OCI-LY7 (cell line): ENCODE results near the gene CD3G. TPM values are rescaled to one million over a fixed set of nuclear protein-coding genes. Genes with fewer than 3 reads are reported as not detected.
A peak's percentile ranks its signal among the peaks of the same experiment; 100 is the strongest.
"Not testable (repeated sequence)": the region's sequence is repeated elsewhere in the genome, so short reads cannot be mapped to it uniquely, and the experiment has no call there.

Experiments
- BruUV-seq: library from RNA; stranded (reverse); fragments of 400-500 nt; replicated peaks from 2 replicates; lab custom pipeline; 2021; lab: Mats Ljungman, UMichigan
- CTCF ChIA-PET: fragments of 300-600 bp; sonication (Branson Sonifier 250); formaldehyde crosslinking; loops from one replicate; lab custom pipeline; 2022; ENCODE audit warnings: antibody characterized with exemption; ENCODE audit not compliant: unreplicated experiment; lab: Charles Lee
- POLR2A ChIA-PET: fragments of 300-600 bp; sonication (Branson Sonifier 250); formaldehyde crosslinking; loops from one replicate; lab custom pipeline; 2022; ENCODE audit warnings: antibody characterized with exemption; lab: Charles Lee
- DNase-seq: peaks from one replicate; pipeline ENCODE4 v3.0.0-alpha.2; 2015; ENCODE audit warnings: low spot score
- H2AFZ ChIP-seq: fragments of 200-600 bp; sonication (generic), shearing (Covaris generic); 2 replicates; pipeline ENCODE4 v1.6.1; 2014; ENCODE audit warnings: mild to moderate bottlenecking, antibody characterized with exemption, low read length, moderate library complexity
- H3K27ac ChIP-seq: fragments of 200-600 bp; sonication (generic); 2 replicates; pipeline ENCODE4 v1.5.1; 2014; ENCODE audit warnings: mixed run types, low read depth, mild to moderate bottlenecking, moderate library complexity, low read length, inconsistent platforms; ENCODE audit not compliant: poor library complexity, severe bottlenecking
- H3K36me3 ChIP-seq: fragments of 200-600 bp; sonication (generic); 2 replicates; pipeline ENCODE4 v1.6.1; 2014; ENCODE audit warnings: mild to moderate bottlenecking, antibody characterized with exemption, low read length, moderate library complexity, mixed read lengths; ENCODE audit not compliant: insufficient read depth
- H3K4me1 ChIP-seq: fragments of 200-600 bp; sonication (generic); 2 replicates; pipeline ENCODE4 v1.5.1; 2014; ENCODE audit warnings: mild to moderate bottlenecking, low read length; ENCODE audit not compliant: insufficient read depth, poor library complexity, severe bottlenecking
- H3K4me2 ChIP-seq: fragments of 200-600 bp; sonication (generic); 2 replicates; pipeline ENCODE4 v1.6.1; 2014; ENCODE audit warnings: mild to moderate bottlenecking, low read length
- H3K4me3 ChIP-seq: fragments of 200-600 bp; sonication (generic); 2 replicates; pipeline ENCODE4 v1.5.1; 2014; ENCODE audit warnings: mild to moderate bottlenecking, low read depth, low read length; ENCODE audit not compliant: poor library complexity, severe bottlenecking
- H3K79me2 ChIP-seq: fragments of 200-600 bp; sonication (generic); 2 replicates; pipeline ENCODE4 v1.6.1; 2016; ENCODE audit warnings: low read depth, mild to moderate bottlenecking, low read length, moderate library complexity, mixed read lengths; ENCODE audit not compliant: insufficient read depth
- H3K9me2 ChIP-seq: fragments of 200-600 bp; sonication (generic); 2 replicates; pipeline ENCODE4 v1.6.1; 2016; ENCODE audit warnings: mild to moderate bottlenecking, low read length, mixed read lengths; ENCODE audit not compliant: insufficient read depth
- H3K9me3 ChIP-seq: fragments of 200-600 bp; sonication (generic); 2 replicates; pipeline ENCODE4 v1.6.1; 2014; ENCODE audit warnings: mild to moderate bottlenecking, mixed run types, low read length, mixed read lengths
- H4K20me1 ChIP-seq: fragments of 200-600 bp; sonication (generic); 2 replicates; pipeline ENCODE4 v1.6.1; 2014; ENCODE audit warnings: mild to moderate bottlenecking, antibody characterized with exemption, low read length, moderate library complexity, mixed read lengths; ENCODE audit not compliant: insufficient read depth
- CTCF ChIP-seq: fragments of 200-600 bp; sonication (generic); conservative IDR thresholded peaks from 2 replicates; pipeline ENCODE4 v1.5.1; 2014; ENCODE audit warnings: mild to moderate bottlenecking, antibody characterized with exemption, low read length, moderate library complexity, mixed read lengths
- EZH2phosphoT487 ChIP-seq: fragments of 200-600 bp; sonication (generic); IDR thresholded peaks from 2 replicates; pipeline ENCODE4 v1.6.1; 2018; ENCODE audit warnings: low read depth, borderline replicate concordance, mild to moderate bottlenecking, mixed run types, antibody characterized with exemption, low read length, moderate library complexity, mixed read lengths
- intact Hi-C: fragments of 100-400 bp; cut with micrococcal nuclease; formaldehyde crosslinking; loops from one replicate; pipeline ENCODE4 v1.10.0; 2022; ENCODE audit not compliant: unreplicated experiment
- total RNA-seq, 2 experiments: library from RNA; depleted of rRNA in 1 of 2; stranded (reverse); fragments of >200 nt in 1 of 2; shearing (Covaris generic) in 1 of 2; gene quantifications; 2 replicates each; pipeline ENCODE4 v1.2.3, GENCODE V29; 2014 to 2022

The CD3G gene
- total RNA-seq, 2 experiments from 2014 or later = not detected

GRCh38 chr11:118306556-118306955 lies 37.6 kb upstream of the CD3G start:
- ChIA-PET POLR2A (no interaction called here), CTCF (no interaction called here)
- H3K4me1 ChIP-seq = peaks cover 23% of the 10 kb centered on the region
- TF ChIP-seq CTCF (no peak), EZH2phosphoT487 (no peak)
- H3K27ac ChIP-seq = no peak overlapping the region
- DNase-seq = no peak
- no peak overlapping the region for H3K4me2 ChIP-seq
- no peaks in the 10 kb centered on the region for H3K36me3 ChIP-seq
- no peaks in the 10 kb centered on the region for H4K20me1 ChIP-seq
- H3K4me3 ChIP-seq = no peak overlapping the region
- H2AFZ ChIP-seq = 0 out of 2 replicates have a peak overlapping the region, but pooled peaks have one; percentile 14
- intact Hi-C loops = no loop called here
- no peaks in the 10 kb centered on the region for H3K79me2 ChIP-seq
- no peaks in the 10 kb centered on the region for H3K9me3 ChIP-seq
- no TSS peak for BruUV-seq
- H3K9me2 ChIP-seq = no peaks in the 10 kb centered on the region

GRCh38 chr11:118308995-118309528 lies 35.1 kb upstream of the CD3G start:
- H3K79me2 ChIP-seq, H4K20me1 ChIP-seq, H3K4me3 ChIP-seq, BruUV-seq, H2AFZ ChIP-seq, H3K9me2 ChIP-seq, H3K4me2 ChIP-seq, H3K27ac ChIP-seq, intact Hi-C loops, DNase-seq, H3K36me3 ChIP-seq, H3K9me3 ChIP-seq: not testable (repeated sequence)
- peaks cover 46% of the 10 kb centered on the region for H3K4me1 ChIP-seq
- ChIA-PET CTCF (interaction anchor here (1.1 kb wide), 1 partner anchor 13 kb away, joined by 5 read pairs; no protein-coding TSS in a partner anchor), POLR2A (interaction anchor here (0.7 to 1.2 kb wide), 4 partner anchors 9 to 110 kb away, joined by 3 to 5 read pairs (median 4); no protein-coding TSS in a partner anchor)

- no peak overlapping the region for H3K4me2 ChIP-seq
Measured at GRCh38 chr11:118310271-118310670, 33.9 kb upstream of the CD3G start.

More at GRCh38 chr11:118310271-118310670, 33.9 kb upstream of the CD3G start:
- Histone ChIP-seq H3K4me3 (no peak overlapping the region), H3K79me2 (no peaks in the 10 kb centered on the region), H3K4me1 (peaks cover 47% of the 10 kb centered on the region), H4K20me1 (no peaks in the 10 kb centered on the region), H2AFZ (no peak overlapping the region), H3K9me2 (no peaks in the 10 kb centered on the region), H3K9me3 (no peaks in the 10 kb centered on the region), H3K36me3 (no peaks in the 10 kb centered on the region), H3K27ac (no peak overlapping the region)
- no peak for DNase-seq
- ChIA-PET POLR2A (interaction anchor here (0.6 to 0.7 kb wide), 2 partner anchors 42 to 406 kb away, joined by 3 read pairs; no protein-coding TSS in a partner anchor), CTCF (no interaction called here)
- TF ChIP-seq EZH2phosphoT487 = no peak
- TF ChIP-seq CTCF = no peak
- no TSS peak for BruUV-seq
- intact Hi-C loops = no loop called here
